ENCODE data around the gene RBKS. TPM values are rescaled to one million over a fixed set of nuclear protein-coding genes. Genes with fewer than 3 reads are reported as not detected.

RBKS gene
- total RNA-seq, 1 experiment from 2014 or later = 9.2 TPM

DNA sequence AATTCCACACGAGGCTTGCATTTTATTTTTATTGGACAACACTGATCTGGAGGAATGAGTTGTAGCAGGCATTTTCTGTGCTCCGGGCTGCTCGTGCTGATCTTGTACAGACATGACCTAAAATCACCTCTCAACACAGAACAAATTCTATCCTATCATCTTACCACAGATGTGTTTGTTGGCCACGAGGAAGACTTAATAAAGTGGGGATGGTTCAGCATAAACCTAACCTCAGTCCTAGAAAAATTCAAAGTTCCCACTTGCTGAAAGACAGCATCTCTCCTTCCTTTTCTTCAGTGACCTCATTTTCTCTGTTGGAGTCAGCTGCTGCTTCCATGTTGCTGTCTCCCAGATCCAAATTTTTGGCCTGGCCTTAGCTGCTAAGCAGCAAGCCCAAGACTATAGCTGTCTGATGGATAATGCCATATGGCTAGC, 45.3 kb downstream of the RBKS start:
- ChIA-PET CTCF (interaction anchor here (1.0 to 2.0 kb wide), 2 partner anchors 9 to 10 kb away, joined by 4 to 7 read pairs; no protein-coding TSS in a partner anchor), POLR2A (interaction anchor here (0.7 to 2.2 kb wide), 7 partner anchors 8 to 546 kb away, joined by 3 to 9 read pairs (median 4); partner anchors contain the start of gene MRPL33)
- H3K4me1 Mint-ChIP-seq (ENCODE audit: insufficient read depth, unreplicated experiment) = peaks cover 16% of the 10 kb centered on the region
- no TSS peak for BruUV-seq (replicated peaks)
- intact Hi-C loops (cut with micrococcal nuclease) = no loop called here
- TF ChIP-seq, protein P1, sequence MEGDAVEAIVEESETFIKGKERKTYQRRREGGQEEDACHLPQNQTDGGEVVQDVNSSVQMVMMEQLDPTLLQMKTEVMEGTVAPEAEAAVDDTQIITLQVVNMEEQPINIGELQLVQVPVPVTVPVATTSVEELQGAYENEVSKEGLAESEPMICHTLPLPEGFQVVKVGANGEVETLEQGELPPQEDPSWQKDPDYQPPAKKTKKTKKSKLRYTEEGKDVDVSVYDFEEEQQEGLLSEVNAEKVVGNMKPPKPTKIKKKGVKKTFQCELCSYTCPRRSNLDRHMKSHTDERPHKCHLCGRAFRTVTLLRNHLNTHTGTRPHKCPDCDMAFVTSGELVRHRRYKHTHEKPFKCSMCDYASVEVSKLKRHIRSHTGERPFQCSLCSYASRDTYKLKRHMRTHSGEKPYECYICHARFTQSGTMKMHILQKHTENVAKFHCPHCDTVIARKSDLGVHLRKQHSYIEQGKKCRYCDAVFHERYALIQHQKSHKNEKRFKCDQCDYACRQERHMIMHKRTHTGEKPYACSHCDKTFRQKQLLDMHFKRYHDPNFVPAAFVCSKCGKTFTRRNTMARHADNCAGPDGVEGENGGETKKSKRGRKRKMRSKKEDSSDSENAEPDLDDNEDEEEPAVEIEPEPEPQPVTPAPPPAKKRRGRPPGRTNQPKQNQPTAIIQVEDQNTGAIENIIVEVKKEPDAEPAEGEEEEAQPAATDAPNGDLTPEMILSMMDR (IDR thresholded peaks at IDR 0.05; ENCODE audit: unreplicated experiment) = no peak
- H3K4me3 Mint-ChIP-seq (ENCODE audit: unreplicated experiment) = no peak overlapping the region
- no peaks in the 10 kb centered on the region for H3K9me3 Mint-ChIP-seq (ENCODE audit: unreplicated experiment)
- H3K36me3 Mint-ChIP-seq (ENCODE audit: insufficient read depth, unreplicated experiment) = no peaks in the 10 kb centered on the region
- peak overlapping the region; percentile 66 for H3K27ac Mint-ChIP-seq (ENCODE audit: low read depth, unreplicated experiment)
- no peak for DNase-seq (ENCODE audit: unreplicated experiment)
- no peaks in the 10 kb centered on the region for H3K27me3 Mint-ChIP-seq (ENCODE audit: insufficient read depth, unreplicated experiment)

DNA sequence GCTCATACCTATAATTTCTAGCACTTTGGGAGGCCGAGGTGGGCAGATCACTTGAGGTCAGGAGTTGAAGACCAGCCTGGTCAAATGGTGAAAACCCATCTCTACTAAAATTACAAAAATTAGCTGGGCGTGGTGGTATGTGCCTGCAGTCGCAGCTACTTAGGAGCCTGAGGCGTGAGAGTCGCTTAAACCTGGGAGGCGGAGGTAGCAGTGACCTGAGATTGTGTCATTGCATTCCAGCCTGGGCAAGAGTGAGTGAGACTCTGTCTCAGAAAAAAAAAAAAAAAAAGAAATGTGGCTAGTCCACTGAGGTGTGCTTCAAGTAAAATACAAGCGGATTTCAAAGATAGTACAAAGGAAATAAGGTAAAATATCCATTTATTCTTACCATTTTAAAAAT, 46.2 kb downstream of the RBKS start:
- POLR2A ChIA-PET = interaction anchor here (0.6 to 2.2 kb wide), 5 partner anchors 11 to 453 kb away, joined by 3 to 7 read pairs (median 5); no protein-coding TSS in a partner anchor
- TF ChIP-seq, protein P1 (IDR thresholded peaks at IDR 0.05; ENCODE audit: unreplicated experiment) = no peak
- no peak overlapping the region for H3K4me3 Mint-ChIP-seq (ENCODE audit: unreplicated experiment)
- H3K27ac Mint-ChIP-seq (ENCODE audit: low read depth, unreplicated experiment) = peak overlapping the region; percentile 66
- no peaks in the 10 kb centered on the region for H3K36me3 Mint-ChIP-seq (ENCODE audit: insufficient read depth, unreplicated experiment)
- CTCF ChIA-PET = interaction anchor here (0.7 to 2.0 kb wide), 2 partner anchors 9 to 11 kb away, joined by 3 to 7 read pairs; no protein-coding TSS in a partner anchor
- BruUV-seq (replicated peaks) = no TSS peak
- no peaks in the 10 kb centered on the region for H3K27me3 Mint-ChIP-seq (ENCODE audit: insufficient read depth, unreplicated experiment)
- intact Hi-C loops (cut with micrococcal nuclease) = no loop called here
- H3K9me3 Mint-ChIP-seq (ENCODE audit: unreplicated experiment) = no peaks in the 10 kb centered on the region
- DNase-seq (ENCODE audit: unreplicated experiment) = no peak
- peaks cover 16% of the 10 kb centered on the region for H3K4me1 Mint-ChIP-seq (ENCODE audit: insufficient read depth, unreplicated experiment)

DNA sequence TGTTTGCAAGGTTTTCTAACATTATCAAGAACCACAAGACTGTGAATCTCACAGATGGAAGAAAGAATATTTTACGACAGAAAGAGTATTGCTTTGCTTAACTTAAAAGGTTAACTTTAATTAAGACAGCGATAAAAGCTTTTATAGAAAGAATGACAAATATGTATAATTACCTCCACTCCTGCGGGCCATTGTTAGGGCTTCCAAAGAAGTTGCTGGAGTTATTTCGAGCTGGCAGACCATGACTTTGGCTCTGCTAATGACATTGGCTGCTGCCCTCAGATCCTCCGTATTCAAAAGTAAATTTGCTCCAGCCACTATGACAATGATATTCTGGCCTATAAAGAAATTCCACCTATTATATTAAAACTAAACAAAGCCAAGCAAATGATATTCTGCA, 47.3 kb downstream of the RBKS start:
- H3K27ac Mint-ChIP-seq (ENCODE audit: low read depth, unreplicated experiment) = no peak overlapping the region
- H3K9me3 Mint-ChIP-seq (ENCODE audit: unreplicated experiment) = no peaks in the 10 kb centered on the region
- peaks cover 16% of the 10 kb centered on the region for H3K4me1 Mint-ChIP-seq (ENCODE audit: insufficient read depth, unreplicated experiment)
- H3K4me3 Mint-ChIP-seq (ENCODE audit: unreplicated experiment) = no peak overlapping the region
- no peaks in the 10 kb centered on the region for H3K27me3 Mint-ChIP-seq (ENCODE audit: insufficient read depth, unreplicated experiment)
- H3K36me3 Mint-ChIP-seq (ENCODE audit: insufficient read depth, unreplicated experiment) = no peaks in the 10 kb centered on the region
- no peak for DNase-seq (ENCODE audit: unreplicated experiment)
- CTCF ChIA-PET = interaction anchor here (0.6 to 1.2 kb wide), 2 partner anchors 9 to 12 kb away, joined by 3 to 4 read pairs; no protein-coding TSS in a partner anchor
- TF ChIP-seq, protein P1 (IDR thresholded peaks at IDR 0.05; ENCODE audit: unreplicated experiment) = no peak
- intact Hi-C loops (cut with micrococcal nuclease) = no loop called here
- POLR2A ChIA-PET = interaction anchor here (0.6 to 1.6 kb wide), 5 partner anchors 10 to 404 kb away, joined by 3 to 7 read pairs (median 3); no protein-coding TSS in a partner anchor
- no TSS peak for BruUV-seq (replicated peaks)

DNA sequence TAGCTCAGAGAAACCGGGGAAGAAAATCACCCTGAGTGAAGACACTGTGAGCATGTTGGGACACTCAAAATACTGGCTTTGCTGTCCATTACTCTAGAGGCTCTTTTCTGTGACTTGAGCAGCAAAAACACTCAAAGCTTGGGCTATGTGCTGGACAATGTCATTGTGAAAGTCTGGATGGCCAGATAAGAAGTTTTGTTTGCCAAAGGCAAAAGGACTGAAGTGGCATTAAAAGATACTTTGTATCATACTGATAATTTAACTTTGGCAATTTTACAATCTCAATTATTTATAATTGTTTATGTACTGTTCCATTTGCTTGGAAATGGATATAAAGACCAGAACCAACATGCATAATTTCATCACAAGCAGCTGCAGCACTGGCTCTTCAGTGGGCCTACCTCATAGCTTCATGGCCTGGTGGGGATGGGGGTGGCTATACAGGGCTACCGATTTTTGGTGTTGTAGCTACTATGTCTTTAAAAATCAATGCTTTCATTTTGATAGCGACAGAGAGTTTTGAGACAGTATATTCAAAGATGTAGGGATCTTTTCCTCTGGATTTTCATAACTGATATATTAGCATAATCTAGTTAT, 51.1 kb downstream of the RBKS start:
- H3K4me1 Mint-ChIP-seq (ENCODE audit: insufficient read depth, unreplicated experiment) = peaks cover 7% of the 10 kb centered on the region
- POLR2A ChIA-PET = no interaction called here

More for the DNA sequence above, 51.1 kb downstream of the RBKS start:
- BruUV-seq (replicated peaks) = no TSS peak
- Mint-ChIP-seq H3K9me3 (ENCODE audit: unreplicated experiment) (no peaks in the 10 kb centered on the region), H3K36me3 (ENCODE audit: insufficient read depth, unreplicated experiment) (no peaks in the 10 kb centered on the region), H3K4me3 (ENCODE audit: unreplicated experiment) (no peak overlapping the region), H3K27me3 (ENCODE audit: insufficient read depth, unreplicated experiment) (no peaks in the 10 kb centered on the region), H3K27ac (ENCODE audit: low read depth, unreplicated experiment) (no peak overlapping the region)
- intact Hi-C loops (cut with micrococcal nuclease) = no loop called here
- CTCF ChIA-PET = interaction anchor here (0.7 kb wide), 1 partner anchor 1510 kb away, joined by 4 read pairs; no protein-coding TSS in a partner anchor
- no peak for DNase-seq (ENCODE audit: unreplicated experiment)
- TF ChIP-seq, protein P1 (IDR thresholded peaks at IDR 0.05; ENCODE audit: unreplicated experiment) = no peak

Measured in MCF 10A (cell line).